GM12878 (cell line): ENCODE measurements around the gene MGAT4C. TPM values are rescaled to one million over a fixed set of nuclear protein-coding genes. Genes with fewer than 3 reads are reported as not detected.

Source experiments
- ATAC-seq: fragments of 200-7000 bp; cut with Tn5 transposase; 3 replicates; pipeline ENCODE4 v1.9.1; 2020; ENCODE audit warnings: mild to moderate bottlenecking, moderate library complexity
- BruUV-seq: library from RNA; stranded (reverse); fragments of 400-500 nt; replicated peaks from 2 replicates; lab custom pipeline; 2021; lab: Mats Ljungman, UMichigan
- CTCF ChIA-PET: fragments of 300-600 bp; sonication (Branson Sonifier 250); formaldehyde crosslinking; extraction: SDS; loops from one replicate; lab custom pipeline; 2021; ENCODE audit warnings: inconsistent platforms; lab: Yijun Ruan, JAX
- POLR2A ChIA-PET: fragments of 350-600 bp; formaldehyde crosslinking; extraction: SDS; loops from one replicate; lab custom pipeline; 2021; ENCODE audit warnings: inconsistent platforms; lab: Charles Lee
- RAD21 ChIA-PET: fragments of 300-600 bp; sonication (Branson Sonifier 250); formaldehyde crosslinking; loops from one replicate; lab custom pipeline; 2023; ENCODE audit warnings: antibody characterized with exemption; ENCODE audit not compliant: unreplicated experiment; lab: Charles Lee
- SMC1A ChIA-PET: fragments of 300-600 bp; sonication (Branson Sonifier 250); formaldehyde crosslinking; loops from one replicate; lab custom pipeline; 2023; ENCODE audit not compliant: unreplicated experiment, uncharacterized antibody; lab: Charles Lee
- DNase-seq: peaks from one replicate; pipeline ENCODE4 v3.0.0-alpha.2; 2011; ENCODE audit warnings: low read depth, low spot score
- FAIRE-seq: peaks from 3 replicates; lab custom pipeline; 2011; peaks lifted over from hg19 to GRCh38; lab: Jason Lieb, UNC
- H2AFZ ChIP-seq: 2 replicates; pipeline ENCODE4 v1.6.0; 2011; ENCODE audit warnings: low read depth, low read length, control low read depth; ENCODE audit not compliant: control insufficient read depth
- H3K27ac ChIP-seq: 2 replicates; pipeline ENCODE4 v1.5.1; 2011; ENCODE audit warnings: control low read depth; ENCODE audit not compliant: control insufficient read depth, insufficient read depth
- H3K27me3 ChIP-seq, 2 experiments: replicated peaks in 1 of 2; 2 replicates each; pipeline versions ENCODE4 v1.6.0 to v1.6.1; 2011; ENCODE audit warnings: low read length in 1 of 2; ENCODE audit not compliant: control insufficient read depth in 2 of 2, insufficient read depth in 2 of 2
- H3K36me3 ChIP-seq, 2 experiments: 2 replicates each; pipeline ENCODE4 v1.5.1; 2011; ENCODE audit warnings: low read length in 1 of 2; ENCODE audit not compliant: control insufficient read depth in 2 of 2, insufficient read depth in 2 of 2
- H3K4me1 ChIP-seq: 2 replicates; pipeline ENCODE4 v1.6.1; 2011; ENCODE audit warnings: mild to moderate bottlenecking, low read length, moderate library complexity, mixed read lengths; ENCODE audit not compliant: control insufficient read depth, insufficient read depth
- H3K4me2 ChIP-seq: 2 replicates; pipeline ENCODE4 v1.6.0; 2011; ENCODE audit warnings: control low read depth; ENCODE audit not compliant: control insufficient read depth, insufficient read depth
- H3K4me3 ChIP-seq: fragments of 200-600 bp; sonication (generic); 2 replicates; pipeline ENCODE4 v1.5.1; 2016
- H3K79me2 ChIP-seq: 2 replicates; pipeline ENCODE4 v1.6.0; 2011; ENCODE audit warnings: low read length; ENCODE audit not compliant: control insufficient read depth, insufficient read depth
- H3K9ac ChIP-seq: 2 replicates; pipeline ENCODE4 v1.8.0; 2011; ENCODE audit warnings: low read length, control low read depth, mixed read lengths; ENCODE audit not compliant: control insufficient read depth, insufficient read depth
- H3K9me3 ChIP-seq: replicated peaks from 3 replicates; pipeline ENCODE4 v1.5.1; 2011; ENCODE audit warnings: mild to moderate bottlenecking, low read length; ENCODE audit not compliant: control insufficient read depth, insufficient read depth
- H4K20me1 ChIP-seq: 2 replicates; pipeline ENCODE4 v1.6.0; 2011; ENCODE audit not compliant: control insufficient read depth, insufficient read depth
- CREB1 ChIP-seq: IDR thresholded peaks from 2 replicates; pipeline ENCODE4 v1.6.1; 2012; ENCODE audit warnings: low read depth, mild to moderate bottlenecking, inconsistent platforms
- EGR1 ChIP-seq, 2 experiments: IDR thresholded peaks; 1 replicate in 1 of 2; 2 replicates in 1 of 2; pipeline ENCODE4 v1.6.1; 2011 to 2012; ENCODE audit warnings: low read depth in 2 of 2, low read length in 2 of 2, borderline replicate concordance in 1 of 2, mild to moderate bottlenecking in 1 of 2, moderate library complexity in 1 of 2
- IRF5 ChIP-seq: fragments of 450-650 bp; IDR thresholded peaks from 2 replicates; pipeline ENCODE4 v1.6.1; 2017; ENCODE audit warnings: borderline replicate concordance
- NR2C1 ChIP-seq: fragments of 450-650 bp; IDR thresholded peaks from 2 replicates; pipeline ENCODE4 v1.6.1; 2017; ENCODE audit warnings: antibody characterized with exemption, mild to moderate bottlenecking, moderate library complexity
- POU2F2 ChIP-seq: IDR thresholded peaks from 3 replicates; pipeline ENCODE4 v1.6.1; 2011; ENCODE audit warnings: low read depth, mild to moderate bottlenecking, low read length, borderline replicate concordance
- RELA ChIP-seq: fragments of 450-650 bp; IDR thresholded peaks from 2 replicates; pipeline ENCODE4 v1.8.0; 2014; ENCODE audit warnings: borderline replicate concordance; ENCODE audit not compliant: partially characterized antibody
- SIX5 ChIP-seq: IDR thresholded peaks from 2 replicates; pipeline ENCODE4 v1.6.1; 2011; ENCODE audit warnings: mild to moderate bottlenecking, low read depth, low read length, moderate library complexity; ENCODE audit not compliant: severe bottlenecking
- WGBS: methylation state at CpG from one replicate; pipeline ENCODE4 v1.1.6; 2016; ENCODE audit warnings: low lambda C conversion rate; ENCODE audit not compliant: insufficient replicate concordance, insufficient coverage; ENCODE audit errors: missing lambda C conversion rate; 5-methylcytosine and 5-hydroxymethylcytosine counted together
- in situ Hi-C: fragments of 300-500 bp; cut with MboI; formaldehyde crosslinking; loops from 9 replicates; pipeline ENCODE4 v1.14.3; 2018; ENCODE audit warnings: mixed read lengths
- intact Hi-C: fragments of 100-400 bp; cut with micrococcal nuclease; formaldehyde crosslinking; loops from one replicate; pipeline ENCODE4 v1.14.2; 2022; ENCODE audit not compliant: unreplicated experiment
- polyA plus RNA-seq, 11 experiments: library from polyadenylated mRNA; depleted of rRNA in 4 of 11; unstranded in 6 of 11; stranded (reverse) in 5 of 11; fragments of >200 nt; fragmentation: Nextera tagmentation in 4 of 11; fragmentation: Illumina TruSeq in 1 of 11; extraction: Ambion mirVana in 4 of 11; extraction: Trizol in 1 of 11; gene quantifications; 1 replicate in 1 of 11; 2 replicates in 10 of 11; pipeline versions ENCODE4 v1.2.1 to v1.2.3, GENCODE V29; 2011 to 2016; ENCODE audit warnings: inconsistent platforms in 2 of 11, missing spikeins in 2 of 11, low read depth in 1 of 11
- total RNA-seq, 4 experiments: library from RNA; depleted of rRNA in 3 of 4; stranded (reverse); fragments of >200 nt in 3 of 4; fragmentation: Illumina TruSeq in 1 of 4; extraction: Trizol in 1 of 4; gene quantifications; 2 replicates each; pipeline versions ENCODE4 v1.2.1 to v1.2.3, GENCODE V29; 2013 to 2021

The MGAT4C gene
- total and polyA plus RNA-seq, 10 of the 15 experiments (the other 5 are each of a cell fraction or from before 2014, with no cell fraction given): not detected

- no peak for TF ChIP-seq CREB1
- no peak for TF ChIP-seq EGR1 (IDR thresholded peaks at IDR 0.05; ENCODE audit: borderline replicate concordance in 1 of 2, low read depth in 2 of 2, low read length in 2 of 2)
- no peak for TF ChIP-seq SIX5
These were observed 21.8 kb downstream of the MGAT4C start (continued) for GRCh38 chr12:86234316-86234855.

- DNase-seq (no peak), ATAC-seq (no peak), FAIRE-seq (no peak)
- CTCF ChIA-PET: no interaction called here
- H3K9me3 ChIP-seq: no peaks in the 10 kb centered on the region
- SMC1A ChIA-PET: no interaction called here
- in situ Hi-C loops (no loop called here), intact Hi-C loops (no loop called here)
- no TSS peak for BruUV-seq
- no peak overlapping the region for H3K27ac ChIP-seq
- no peak for TF ChIP-seq NR2C1
- no peak for TF ChIP-seq RELA
- no peak for TF ChIP-seq POU2F2
- TF ChIP-seq IRF5: no peak
- no peaks in the 10 kb centered on the region for H3K79me2 ChIP-seq
- H3K4me1 ChIP-seq: no peaks in the 10 kb centered on the region
- 18% methylated on average over 2 of the region's 2 CpGs for WGBS
- RAD21 ChIA-PET: no interaction called here
- no peak overlapping the region for H3K4me3 ChIP-seq
- H3K27me3 ChIP-seq: no peaks in the 10 kb centered on the region
- no peak overlapping the region for H3K4me2 ChIP-seq
- POLR2A ChIA-PET: no interaction called here
- no peaks in the 10 kb centered on the region for H3K36me3 ChIP-seq
- no peak overlapping the region for H3K9ac ChIP-seq
- H2AFZ ChIP-seq: no peak overlapping the region
- no peaks in the 10 kb centered on the region for H4K20me1 ChIP-seq
These were observed 23.1 kb downstream of the MGAT4C start for GRCh38 chr12:86233126-86233525.
